Endodermal cell (in vitro differentiated cells): ENCODE results near the gene MYO18B. TPM values are rescaled to one million over a fixed set of nuclear protein-coding genes. Genes with fewer than 3 reads are reported as not detected.

Experiments
- DNase-seq: peaks from one replicate; pipeline ENCODE4 v3.0.0-alpha.2; 2017
- H3K27ac ChIP-seq: 2 replicates; pipeline ENCODE4 v1.5.1; 2013; ENCODE audit warnings: mild to moderate bottlenecking, low read depth, low read length, moderate library complexity
- H3K27me3 ChIP-seq: 2 replicates; pipeline ENCODE4 v1.6.1; 2013; ENCODE audit warnings: mild to moderate bottlenecking, low read length, moderate library complexity; ENCODE audit not compliant: insufficient read depth, control insufficient read depth, poor library complexity, severe bottlenecking
- H3K36me3 ChIP-seq: 2 replicates; pipeline ENCODE4 v1.7.0; 2013; ENCODE audit warnings: mild to moderate bottlenecking, low read length, moderate library complexity; ENCODE audit not compliant: control insufficient read depth, insufficient read depth
- H3K4me1 ChIP-seq: one replicate; pipeline ENCODE4 v1.7.0; 2013; ENCODE audit warnings: low read length; ENCODE audit not compliant: control insufficient read depth, insufficient read depth
- H3K4me3 ChIP-seq: 2 replicates; pipeline ENCODE4 v1.5.1; 2013; ENCODE audit warnings: mild to moderate bottlenecking, low read length, moderate library complexity
- H3K9ac ChIP-seq: 2 replicates; pipeline ENCODE4 v1.6.1; 2013; ENCODE audit warnings: mild to moderate bottlenecking, low read length, moderate library complexity; ENCODE audit not compliant: poor library complexity, severe bottlenecking; ENCODE audit errors: extremely low read depth
- H3K9me3 ChIP-seq: 2 replicates; pipeline ENCODE4 v1.6.1; 2013; ENCODE audit warnings: mild to moderate bottlenecking, low read length, moderate library complexity; ENCODE audit not compliant: control insufficient read depth
- H3K27ac Mint-ChIP-seq: 2 replicates; pipeline ENCODE4 v1.8.0; 2020; ENCODE audit warnings: mixed read lengths
- H3K27me3 Mint-ChIP-seq: 2 replicates; pipeline ENCODE4 v1.8.0; 2021; ENCODE audit warnings: mild to moderate bottlenecking, mixed read lengths; ENCODE audit not compliant: insufficient read depth
- H3K36me3 Mint-ChIP-seq: 2 replicates; pipeline ENCODE4 v1.8.0; 2020; ENCODE audit warnings: low read depth, mixed read lengths
- H3K4me1 Mint-ChIP-seq: 2 replicates; pipeline ENCODE4 v1.8.0; 2020; ENCODE audit warnings: mixed read lengths
- H3K4me3 Mint-ChIP-seq: 2 replicates; pipeline ENCODE4 v1.8.0; 2020; ENCODE audit warnings: mild to moderate bottlenecking, moderate library complexity, mixed read lengths
- H3K9me3 Mint-ChIP-seq: 2 replicates; pipeline ENCODE4 v1.8.0; 2020; ENCODE audit warnings: mild to moderate bottlenecking, mixed read lengths
- WGBS, 2 experiments: methylation state at CpG; one replicate each; pipeline versions ENCODE4 v1.1.5 to v1.1.7; 2013; ENCODE audit warnings: missing lambda C conversion rate in 2 of 2, mixed read lengths in 1 of 2; ENCODE audit not compliant: insufficient coverage in 1 of 2, insufficient read length in 1 of 2; 5-methylcytosine and 5-hydroxymethylcytosine counted together
- total RNA-seq, 2 donors: library from RNA; stranded (reverse); fragmentation: NEBNext Ultra II Directional in 1 of 2; extraction: Animal tissue kit (Norgen Biotek cat#: 25700) in 1 of 2; gene quantifications; 2 replicates in 1 of 2; 3 replicates in 1 of 2; pipeline ENCODE4 v1.2.1, GENCODE V29; 2021
- TF ChIP-seq, protein P1 (sequence below): fragments of 200-600 bp; sonication (generic); conservative IDR thresholded peaks from 2 replicates; pipeline ENCODE4 v1.5.0; 2021; ENCODE audit warnings: antibody characterized with exemption, mild to moderate bottlenecking

Gene MYO18B
- total RNA-seq, 2 donors from 2014 or later: 0.77 to 0.84 TPM

DNA sequence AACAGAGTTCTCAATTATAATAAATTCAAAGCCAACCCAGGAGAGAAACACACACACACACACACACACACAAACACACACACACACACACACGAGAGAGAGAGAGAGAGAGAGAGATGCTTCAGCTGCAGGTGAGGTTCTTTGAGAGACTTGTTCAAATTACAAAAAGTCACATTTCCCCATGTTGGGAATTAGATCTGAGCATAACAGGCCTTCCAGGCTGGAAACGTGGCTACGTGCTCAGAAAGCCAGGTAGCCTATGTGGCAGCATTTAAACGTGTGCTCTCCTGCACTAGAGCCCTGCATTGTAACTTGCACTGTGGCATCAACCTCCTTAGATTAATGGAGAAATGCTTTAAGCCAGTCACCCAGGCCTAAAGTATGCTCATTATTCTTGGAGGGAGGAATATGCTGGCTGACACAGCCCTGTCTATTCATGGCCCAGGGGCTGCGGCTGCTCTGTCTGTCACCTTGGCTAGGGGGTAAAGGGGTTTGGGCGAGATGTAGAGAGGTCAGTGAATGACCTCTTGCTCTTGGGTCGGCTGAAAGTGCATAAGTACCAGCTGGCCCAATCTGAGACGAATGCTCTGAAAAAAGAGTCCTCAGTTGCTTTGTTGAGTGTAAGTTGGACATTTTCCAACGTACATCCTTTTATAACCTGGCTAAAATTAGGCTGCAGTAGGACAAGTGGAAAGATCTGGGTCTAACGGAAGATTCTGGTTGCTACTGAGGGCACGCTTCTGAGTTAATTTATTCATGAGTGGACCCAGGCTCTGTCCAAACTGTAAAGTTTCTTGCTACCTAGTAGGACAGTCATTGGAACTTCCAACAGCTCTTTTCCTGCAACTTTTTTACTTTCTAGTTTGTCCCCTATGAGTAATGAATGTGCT is 256.1 kb downstream of the MYO18B start:
- Mint-ChIP-seq H3K9me3 (no peaks in the 10 kb centered on the region), H3K27me3 (no peaks in the 10 kb centered on the region), H3K4me1 (peaks cover 31% of the 10 kb centered on the region), H3K27ac (no peak overlapping the region), H3K4me3 (no peak overlapping the region), H3K36me3 (no peaks in the 10 kb centered on the region)
- 83 to 94% methylated on average over 8 to 11 of the region's 11 CpGs for WGBS, 2 experiments
- no peaks in the 10 kb centered on the region for H3K36me3 ChIP-seq
- H3K4me1 ChIP-seq: peaks cover 14% of the 10 kb centered on the region
- H3K27me3 ChIP-seq: no peaks in the 10 kb centered on the region
- no peak for DNase-seq
- no peak overlapping the region for H3K9ac ChIP-seq
- H3K9me3 ChIP-seq: no peaks in the 10 kb centered on the region
- H3K4me3 ChIP-seq: no peak overlapping the region
- TF ChIP-seq, protein P1, sequence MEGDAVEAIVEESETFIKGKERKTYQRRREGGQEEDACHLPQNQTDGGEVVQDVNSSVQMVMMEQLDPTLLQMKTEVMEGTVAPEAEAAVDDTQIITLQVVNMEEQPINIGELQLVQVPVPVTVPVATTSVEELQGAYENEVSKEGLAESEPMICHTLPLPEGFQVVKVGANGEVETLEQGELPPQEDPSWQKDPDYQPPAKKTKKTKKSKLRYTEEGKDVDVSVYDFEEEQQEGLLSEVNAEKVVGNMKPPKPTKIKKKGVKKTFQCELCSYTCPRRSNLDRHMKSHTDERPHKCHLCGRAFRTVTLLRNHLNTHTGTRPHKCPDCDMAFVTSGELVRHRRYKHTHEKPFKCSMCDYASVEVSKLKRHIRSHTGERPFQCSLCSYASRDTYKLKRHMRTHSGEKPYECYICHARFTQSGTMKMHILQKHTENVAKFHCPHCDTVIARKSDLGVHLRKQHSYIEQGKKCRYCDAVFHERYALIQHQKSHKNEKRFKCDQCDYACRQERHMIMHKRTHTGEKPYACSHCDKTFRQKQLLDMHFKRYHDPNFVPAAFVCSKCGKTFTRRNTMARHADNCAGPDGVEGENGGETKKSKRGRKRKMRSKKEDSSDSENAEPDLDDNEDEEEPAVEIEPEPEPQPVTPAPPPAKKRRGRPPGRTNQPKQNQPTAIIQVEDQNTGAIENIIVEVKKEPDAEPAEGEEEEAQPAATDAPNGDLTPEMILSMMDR: no peak
- H3K27ac ChIP-seq: no peak overlapping the region

GRCh38 chr22:26002456-26002855 is 260.5 kb downstream of the MYO18B start:
- Histone ChIP-seq H3K27ac (no peak overlapping the region), H3K4me3 (no peak overlapping the region), H3K9me3 (peaks cover 9% of the 10 kb centered on the region), H3K9ac (no peak overlapping the region), H3K4me1 (peaks cover 23% of the 10 kb centered on the region), H3K27me3 (no peaks in the 10 kb centered on the region), H3K36me3 (no peaks in the 10 kb centered on the region)
- Mint-ChIP-seq H3K4me1 (peaks cover 33% of the 10 kb centered on the region), H3K4me3 (no peak overlapping the region), H3K36me3 (no peaks in the 10 kb centered on the region), H3K9me3 (no peaks in the 10 kb centered on the region), H3K27ac (no peak overlapping the region), H3K27me3 (no peaks in the 10 kb centered on the region)
- TF ChIP-seq, protein P1: no peak
- no peak for DNase-seq
- WGBS, 2 experiments: 75 to 90% methylated on average over 1 to 2 of the region's 2 CpGs

DNA sequence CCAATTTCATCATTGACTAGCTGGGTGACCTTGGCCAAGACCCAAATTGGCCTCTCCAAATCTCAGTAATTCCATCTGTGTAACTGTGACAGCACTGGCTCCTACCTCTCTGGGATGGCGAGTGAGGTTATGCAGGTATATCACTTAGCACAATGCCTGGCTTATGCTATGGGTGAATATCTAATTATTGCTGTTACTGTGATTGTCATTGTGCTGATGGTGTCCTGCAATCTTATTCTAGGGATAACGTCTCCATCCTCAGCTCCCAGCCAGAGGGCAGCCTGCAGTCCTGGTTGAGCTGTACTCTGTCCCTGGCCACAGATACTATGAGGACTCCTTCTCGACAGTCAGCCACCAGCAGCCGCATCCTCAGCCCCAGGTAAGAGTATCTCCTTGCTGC is 262.5 kb downstream of the MYO18B start:
- WGBS, 2 experiments: 92 to 93% methylated on average over 4 of the region's 4 CpGs
- TF ChIP-seq, protein P1: no peak
- Mint-ChIP-seq H3K4me1 (peaks cover 33% of the 10 kb centered on the region), H3K27ac (no peak overlapping the region), H3K27me3 (no peaks in the 10 kb centered on the region), H3K9me3 (no peaks in the 10 kb centered on the region), H3K4me3 (no peak overlapping the region), H3K36me3 (no peaks in the 10 kb centered on the region)
- no peak overlapping the region for H3K4me3 ChIP-seq
- no peak overlapping the region for H3K27ac ChIP-seq
- no peaks in the 10 kb centered on the region for H3K27me3 ChIP-seq
- DNase-seq: no peak
- H3K9me3 ChIP-seq: peaks cover 9% of the 10 kb centered on the region
- H3K9ac ChIP-seq: no peak overlapping the region
- H3K36me3 ChIP-seq: no peaks in the 10 kb centered on the region
- peaks cover 23% of the 10 kb centered on the region for H3K4me1 ChIP-seq
